Activated T-helper 17 cell treated with anti-CD3 and anti-CD28 coated beads, Interleukin-2, amount 50 U/mL, for 72 hours (primary cell): ENCODE data around the gene INPP4B. TPM values are rescaled to one million over a fixed set of nuclear protein-coding genes. Genes with fewer than 3 reads are reported as not detected.

ENCODE experiments used
- ATAC-seq: fragments of 150-1000 bp; cut with Tn5 transposase; replicated peaks from 2 replicates; pipeline ENCODE4 v1.10.0; 2021; ENCODE audit warnings: mild to moderate bottlenecking, moderate library complexity
- H3K27ac Mint-ChIP-seq: one replicate; pipeline ENCODE4 v1.8.0; 2022; ENCODE audit warnings: mixed read lengths
- H3K27me3 Mint-ChIP-seq: one replicate; pipeline ENCODE4 v1.8.0; 2022; ENCODE audit warnings: mixed read lengths
- H3K36me3 Mint-ChIP-seq: one replicate; pipeline ENCODE4 v1.8.0; 2022; ENCODE audit warnings: low read depth, mild to moderate bottlenecking, mixed read lengths
- H3K4me1 Mint-ChIP-seq: one replicate; pipeline ENCODE4 v1.8.0; 2022; ENCODE audit warnings: mixed read lengths
- H3K4me3 Mint-ChIP-seq: one replicate; pipeline ENCODE4 v1.8.0; 2022; ENCODE audit warnings: mild to moderate bottlenecking, mixed read lengths
- H3K9me3 Mint-ChIP-seq: one replicate; pipeline ENCODE4 v1.8.0; 2022; ENCODE audit warnings: mixed read lengths
- total RNA-seq, 2 donors: library from RNA; stranded (reverse); gene quantifications; one replicate each; pipeline ENCODE4 v1.2.3, GENCODE V29; 2022

The INPP4B gene
- total RNA-seq, 2 donors from 2014 or later, result 53.9 to 65.0 TPM

DNA sequence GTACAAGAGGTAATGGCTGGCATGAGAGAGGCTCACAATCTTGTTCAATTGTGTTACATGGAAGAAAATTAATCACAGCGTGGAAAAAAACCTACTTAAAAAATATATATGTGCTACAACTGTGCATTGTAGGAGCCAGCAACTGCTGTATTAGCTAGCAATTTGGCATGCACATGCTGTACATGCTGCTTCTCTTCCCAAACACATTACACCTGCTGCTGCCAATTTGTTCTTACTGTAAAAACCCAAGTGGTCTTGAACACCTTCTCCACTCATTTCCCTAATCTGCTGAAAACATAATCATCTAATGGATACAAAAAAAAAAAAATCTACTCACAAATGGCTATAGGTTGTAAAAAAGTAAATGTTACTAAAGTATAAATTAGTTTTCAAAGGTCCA, 264.2 kb downstream of the INPP4B start:
- H3K27ac Mint-ChIP-seq, result peak overlapping the region; percentile 44
- H3K4me1 Mint-ChIP-seq, result peaks cover 28% of the 10 kb centered on the region
- H3K27me3 Mint-ChIP-seq, result no peaks in the 10 kb centered on the region

DNA sequence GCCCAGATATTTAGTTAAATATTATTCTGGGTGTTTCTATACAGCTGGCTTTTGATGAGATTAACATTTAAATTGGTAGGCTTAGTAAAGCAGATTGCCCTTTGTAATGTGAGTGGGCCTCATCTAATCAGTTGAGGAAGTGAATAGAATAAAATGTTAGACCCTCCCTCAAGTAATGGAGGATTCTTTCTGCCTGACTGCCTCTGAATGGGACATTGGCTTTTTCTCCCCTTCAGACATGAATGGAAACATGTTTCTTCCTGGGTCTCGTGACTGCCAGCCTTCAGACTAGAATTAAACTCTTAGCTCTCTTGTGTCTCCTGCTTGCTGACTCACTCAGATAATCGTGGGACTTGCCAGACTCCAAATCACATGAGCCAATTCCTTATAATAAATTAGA, 266.7 kb downstream of the INPP4B start:
- peaks cover 31% of the 10 kb centered on the region for H3K4me1 Mint-ChIP-seq
- peaks cover 79% of the 10 kb centered on the region for H3K36me3 Mint-ChIP-seq
- ATAC-seq, result no peak
- H3K27me3 Mint-ChIP-seq, result no peaks in the 10 kb centered on the region
- no peaks in the 10 kb centered on the region for H3K9me3 Mint-ChIP-seq
- H3K27ac Mint-ChIP-seq, result peak overlapping the region; percentile 26
- no peak overlapping the region for H3K4me3 Mint-ChIP-seq

More for the DNA sequence above, 264.2 kb downstream of the INPP4B start:
- H3K36me3 Mint-ChIP-seq, result peaks cover 82% of the 10 kb centered on the region
- H3K4me3 Mint-ChIP-seq, result peak overlapping the region; percentile 49
- H3K9me3 Mint-ChIP-seq, result peaks cover 3% of the 10 kb centered on the region
- no peak for ATAC-seq

DNA sequence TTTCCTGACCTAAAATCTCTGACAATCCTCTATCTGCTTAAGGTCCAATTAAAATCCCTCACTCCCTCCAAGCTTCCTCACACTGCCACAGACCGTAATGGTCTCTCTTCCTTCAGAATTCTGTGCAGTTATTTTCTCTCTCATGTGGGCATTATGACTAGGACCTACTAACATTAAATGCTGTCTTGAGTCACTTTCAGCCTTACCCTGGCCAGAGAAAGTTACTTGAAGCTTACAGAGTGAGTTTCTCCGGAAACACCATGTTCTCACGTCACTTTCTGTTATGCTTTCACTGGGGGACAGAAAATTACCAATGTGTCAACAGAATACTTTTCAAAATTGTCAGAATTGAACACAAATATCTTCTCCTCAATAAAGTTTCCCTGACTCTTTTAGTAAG, 271.8 kb downstream of the INPP4B start:
- ATAC-seq, result peak; percentile 88
- Mint-ChIP-seq H3K36me3 (peaks cover 89% of the 10 kb centered on the region), H3K9me3 (peaks cover 4% of the 10 kb centered on the region), H3K27ac (peak overlapping the region; percentile 69), H3K4me1 (peaks cover 44% of the 10 kb centered on the region), H3K4me3 (peak overlapping the region; percentile 64), H3K27me3 (no peaks in the 10 kb centered on the region)

DNA sequence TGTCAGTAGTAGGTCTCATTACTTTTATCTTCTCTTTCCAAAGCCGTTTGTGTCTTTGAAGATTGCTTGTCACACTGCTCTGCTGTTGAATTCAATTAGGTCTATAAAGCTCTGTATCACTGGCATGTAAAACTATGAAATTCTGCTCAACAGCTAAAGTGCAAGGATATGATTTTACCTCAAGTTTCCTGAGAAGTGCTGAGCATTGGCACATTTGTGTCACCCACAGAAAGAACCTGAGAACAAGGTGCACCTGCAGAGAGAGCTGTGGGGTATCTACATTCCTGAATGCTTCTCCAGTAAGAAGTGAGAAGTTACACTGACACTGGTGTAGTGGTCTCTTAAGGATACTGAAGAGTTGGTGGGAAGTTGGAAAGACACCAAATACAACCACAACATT, 274.0 kb downstream of the INPP4B start:
- H3K27ac Mint-ChIP-seq, result no peak overlapping the region
- peaks cover 87% of the 10 kb centered on the region for H3K36me3 Mint-ChIP-seq
- peaks cover 35% of the 10 kb centered on the region for H3K4me1 Mint-ChIP-seq
- ATAC-seq, result no peak
- no peaks in the 10 kb centered on the region for H3K27me3 Mint-ChIP-seq
- H3K9me3 Mint-ChIP-seq, result peaks cover 4% of the 10 kb centered on the region
- peak overlapping the region; percentile 65 for H3K4me3 Mint-ChIP-seq

DNA sequence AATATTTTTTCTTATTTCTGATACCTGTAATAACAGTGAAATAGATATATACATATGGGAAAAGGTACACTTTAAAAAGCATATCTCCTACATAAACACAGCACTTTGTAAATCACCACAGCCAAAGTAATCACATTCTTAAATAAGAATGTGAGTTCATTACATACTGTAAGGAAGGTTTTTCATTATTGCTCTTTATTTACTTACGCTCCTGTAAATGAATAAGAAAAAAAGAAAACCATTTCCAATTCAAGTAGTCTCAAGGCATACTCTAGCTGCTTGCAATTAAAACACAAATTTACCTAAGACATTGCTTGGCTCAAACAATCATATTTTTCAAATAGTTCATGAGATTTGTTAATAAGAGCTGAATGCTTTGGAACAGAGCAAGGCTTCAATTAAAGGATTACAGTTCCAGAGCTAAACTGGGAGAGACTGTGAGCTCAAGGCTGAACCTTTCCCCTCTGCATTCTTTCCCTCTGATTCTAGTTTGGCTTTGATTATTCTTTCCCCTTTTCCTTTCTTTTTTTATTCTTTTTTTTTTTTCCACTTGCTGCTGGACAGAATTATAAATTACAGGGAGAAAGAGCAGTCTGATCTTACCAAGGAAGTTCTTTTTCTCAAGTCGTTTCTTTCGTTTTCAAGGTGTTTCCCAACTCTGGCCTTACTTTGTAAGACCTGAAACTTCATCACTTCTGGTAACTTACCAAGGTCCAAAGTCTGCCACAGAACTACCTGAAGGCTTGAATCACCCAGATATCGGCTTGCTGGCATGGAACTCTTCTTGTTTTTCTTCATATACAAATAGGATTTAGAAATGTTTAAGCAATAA, 278.3 kb downstream of the INPP4B start:
- Mint-ChIP-seq H3K27me3 (no peaks in the 10 kb centered on the region), H3K36me3 (peaks cover 60% of the 10 kb centered on the region), H3K4me1 (peaks cover 35% of the 10 kb centered on the region), H3K4me3 (peak overlapping the region; percentile 95), H3K9me3 (peaks cover 2% of the 10 kb centered on the region), H3K27ac (peak overlapping the region; percentile 97)
- peak; percentile 30 for ATAC-seq

DNA sequence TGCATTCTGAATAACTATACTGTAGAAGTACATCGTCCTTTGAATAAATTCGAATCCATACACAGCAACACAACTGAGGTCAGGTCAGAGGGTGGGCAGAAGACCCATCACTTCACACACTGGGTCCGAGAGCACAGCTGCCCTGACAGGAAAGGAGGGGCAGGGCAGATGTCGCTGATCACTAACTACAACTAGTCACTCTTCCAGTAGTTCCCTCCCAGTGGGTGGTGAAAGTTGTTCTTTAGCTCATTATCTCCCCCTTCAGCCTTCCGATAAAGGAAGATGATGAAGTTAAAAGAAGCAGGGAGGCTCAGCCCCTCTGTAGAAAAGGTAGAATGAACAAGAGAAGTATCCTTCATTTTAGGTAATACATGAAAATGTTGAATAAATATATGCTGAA, 278.9 kb downstream of the INPP4B start:
- H3K36me3 Mint-ChIP-seq, result peaks cover 54% of the 10 kb centered on the region
- ATAC-seq, result peak; percentile 80
- no peaks in the 10 kb centered on the region for H3K9me3 Mint-ChIP-seq
- H3K4me3 Mint-ChIP-seq, result peak overlapping the region; percentile 95
- no peaks in the 10 kb centered on the region for H3K27me3 Mint-ChIP-seq
- peaks cover 36% of the 10 kb centered on the region for H3K4me1 Mint-ChIP-seq
- H3K27ac Mint-ChIP-seq, result peak overlapping the region; percentile 97

DNA sequence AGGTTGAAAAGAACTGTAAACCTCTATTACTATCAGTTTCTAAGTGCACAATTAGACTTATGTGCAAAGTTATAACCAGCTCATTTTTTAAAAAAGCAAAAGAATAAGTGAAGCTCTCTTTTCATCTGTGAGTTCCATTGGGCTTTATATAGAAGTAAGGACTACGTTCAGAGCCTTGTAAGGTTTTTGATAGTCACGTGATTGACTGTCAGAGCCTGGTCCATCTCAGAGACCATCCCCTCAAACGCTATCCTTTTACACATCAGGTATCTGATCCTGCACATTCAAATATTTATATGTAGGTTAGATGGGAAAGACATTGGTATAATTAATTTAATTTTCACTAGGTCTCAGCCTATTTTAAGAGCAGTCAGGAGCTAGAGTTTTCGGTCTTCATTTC, 279.3 kb downstream of the INPP4B start:
- Mint-ChIP-seq H3K36me3 (peaks cover 50% of the 10 kb centered on the region), H3K4me1 (peaks cover 34% of the 10 kb centered on the region), H3K4me3 (peak overlapping the region; percentile 95), H3K9me3 (no peaks in the 10 kb centered on the region), H3K27me3 (no peaks in the 10 kb centered on the region), H3K27ac (peak overlapping the region; percentile 97)
- peak; percentile 60 for ATAC-seq

DNA sequence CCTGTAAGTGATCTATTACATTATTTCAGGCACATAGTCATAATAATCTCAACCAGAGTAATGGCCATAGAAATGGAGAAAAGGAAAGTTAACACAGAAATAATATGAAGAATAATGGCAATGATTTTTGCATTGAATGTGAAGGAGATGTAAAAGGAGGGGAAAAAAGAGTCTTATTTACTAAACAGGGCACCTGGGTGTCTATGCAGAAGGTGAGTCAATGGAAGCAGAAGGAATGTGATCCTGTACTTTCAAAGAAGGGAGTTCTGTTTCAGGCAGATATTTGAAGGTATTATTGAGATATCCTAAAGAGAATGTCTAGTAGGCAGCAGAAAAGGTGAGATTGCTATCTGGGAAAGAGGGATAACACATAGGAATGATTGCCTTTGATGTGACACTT, 279.9 kb downstream of the INPP4B start:
- H3K27me3 Mint-ChIP-seq, result no peaks in the 10 kb centered on the region
- ATAC-seq, result no peak
- H3K4me1 Mint-ChIP-seq, result peaks cover 34% of the 10 kb centered on the region
- H3K9me3 Mint-ChIP-seq, result no peaks in the 10 kb centered on the region
- H3K27ac Mint-ChIP-seq, result peak overlapping the region; percentile 97
- peaks cover 48% of the 10 kb centered on the region for H3K36me3 Mint-ChIP-seq
- peak overlapping the region; percentile 95 for H3K4me3 Mint-ChIP-seq

DNA sequence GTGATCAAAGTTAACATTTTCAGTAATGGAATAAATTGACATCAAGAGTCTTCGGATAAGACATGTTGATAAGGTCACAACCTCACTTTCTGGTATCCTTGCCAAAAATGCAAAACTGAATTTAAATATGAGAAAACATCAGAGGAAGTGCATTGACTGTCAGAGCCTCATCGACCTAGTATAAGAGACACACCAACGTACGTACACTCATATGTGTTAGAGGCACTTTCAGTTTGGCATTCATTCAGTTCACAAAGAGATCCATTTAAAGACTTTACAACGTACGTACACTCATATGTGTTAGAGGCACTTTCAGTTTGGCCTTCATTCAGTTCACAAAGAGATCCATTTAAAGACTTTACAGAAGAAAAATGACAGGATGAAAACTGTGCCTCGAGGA, 280.3 kb downstream of the INPP4B start:
- Mint-ChIP-seq H3K36me3 (peaks cover 44% of the 10 kb centered on the region), H3K27me3 (no peaks in the 10 kb centered on the region)
- ATAC-seq, result peak; percentile 81

DNA sequence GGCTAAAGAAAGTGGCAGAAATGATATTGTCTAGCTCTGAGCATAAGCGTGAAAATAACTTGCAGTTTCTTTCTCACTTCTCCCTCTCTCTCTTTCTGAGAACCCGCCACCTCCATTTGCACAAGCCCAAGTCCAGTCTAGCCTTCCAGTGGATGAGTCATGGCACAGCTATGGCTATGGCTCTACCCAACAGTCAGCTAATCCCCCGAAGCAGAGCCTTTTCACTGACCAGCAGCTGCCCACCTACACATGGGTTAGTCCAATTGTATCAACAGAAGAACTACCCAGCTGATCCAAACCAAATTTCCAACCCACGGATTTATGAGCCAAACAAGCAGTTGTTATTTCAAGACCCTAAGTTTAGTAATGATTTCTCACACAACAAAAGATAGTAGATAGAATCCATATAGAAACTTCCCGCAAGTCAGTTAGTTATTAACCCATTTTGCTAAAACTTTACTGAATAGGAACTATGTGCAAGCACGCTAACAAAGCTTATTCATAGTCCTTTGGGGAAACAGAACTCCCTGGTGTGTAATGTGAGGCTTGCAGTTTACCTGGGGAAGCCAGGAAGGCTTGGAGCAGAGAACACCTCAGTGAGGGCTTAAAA, 282.3 kb downstream of the INPP4B start:
- peak overlapping the region; percentile 95 for H3K4me3 Mint-ChIP-seq

More for the DNA sequence above, 280.3 kb downstream of the INPP4B start:
- Mint-ChIP-seq H3K27ac (peak overlapping the region; percentile 97), H3K4me3 (peak overlapping the region; percentile 95), H3K9me3 (no peaks in the 10 kb centered on the region), H3K4me1 (peaks cover 31% of the 10 kb centered on the region)

DNA sequence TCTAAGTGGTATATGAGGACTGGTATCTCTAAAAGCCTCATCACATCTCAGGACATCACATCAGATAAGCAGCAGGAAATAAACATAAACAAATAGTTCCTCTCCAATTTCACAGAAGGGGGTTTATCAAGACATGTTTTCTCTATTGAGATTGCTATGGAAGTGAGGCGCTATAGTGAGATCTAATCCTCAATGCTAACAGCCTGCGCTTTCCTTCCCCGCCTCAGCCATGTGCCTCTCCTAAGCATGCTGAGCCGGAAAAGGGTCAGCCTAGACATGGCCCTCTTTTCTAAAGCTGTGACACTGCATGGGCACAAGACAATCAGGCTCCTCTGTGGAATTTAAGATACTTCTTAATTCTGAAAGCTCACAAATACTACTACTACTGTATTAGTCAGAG, 286.1 kb downstream of the INPP4B start:
- H3K4me3 Mint-ChIP-seq, result peak overlapping the region; percentile 69
- no peaks in the 10 kb centered on the region for H3K27me3 Mint-ChIP-seq
- H3K36me3 Mint-ChIP-seq, result no peaks in the 10 kb centered on the region
- H3K4me1 Mint-ChIP-seq, result peaks cover 47% of the 10 kb centered on the region
- H3K9me3 Mint-ChIP-seq, result no peaks in the 10 kb centered on the region
- peak; percentile 8 for ATAC-seq
- H3K27ac Mint-ChIP-seq, result peak overlapping the region; percentile 47

More for the DNA sequence above, 282.3 kb downstream of the INPP4B start:
- Mint-ChIP-seq H3K27me3 (no peaks in the 10 kb centered on the region), H3K36me3 (peaks cover 26% of the 10 kb centered on the region), H3K9me3 (no peaks in the 10 kb centered on the region), H3K27ac (peak overlapping the region; percentile 69), H3K4me1 (peaks cover 27% of the 10 kb centered on the region)
- ATAC-seq, result no peak

DNA sequence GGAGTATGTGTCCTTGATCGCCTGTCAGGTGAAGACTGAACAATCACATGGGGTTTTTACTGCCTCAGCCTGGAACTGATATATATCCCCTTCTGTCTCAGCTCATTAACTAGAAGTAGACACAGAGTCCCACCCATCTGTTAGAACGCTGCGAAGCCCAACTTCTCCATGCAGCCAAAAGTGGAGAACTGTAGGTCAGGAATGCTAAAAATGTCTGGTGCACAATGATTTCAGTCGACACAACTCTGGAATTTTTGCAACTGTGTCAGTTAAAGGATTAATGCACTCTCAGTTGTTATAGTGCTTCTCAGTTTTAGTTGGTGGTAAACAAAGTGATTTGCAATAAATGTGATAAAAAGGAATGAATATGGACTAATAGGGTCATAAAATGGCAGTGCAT, 287.2 kb downstream of the INPP4B start:
- Mint-ChIP-seq H3K27ac (no peak overlapping the region), H3K4me1 (peaks cover 41% of the 10 kb centered on the region), H3K9me3 (no peaks in the 10 kb centered on the region), H3K27me3 (no peaks in the 10 kb centered on the region), H3K36me3 (no peaks in the 10 kb centered on the region), H3K4me3 (peak overlapping the region; percentile 83)
- ATAC-seq, result no peak

DNA sequence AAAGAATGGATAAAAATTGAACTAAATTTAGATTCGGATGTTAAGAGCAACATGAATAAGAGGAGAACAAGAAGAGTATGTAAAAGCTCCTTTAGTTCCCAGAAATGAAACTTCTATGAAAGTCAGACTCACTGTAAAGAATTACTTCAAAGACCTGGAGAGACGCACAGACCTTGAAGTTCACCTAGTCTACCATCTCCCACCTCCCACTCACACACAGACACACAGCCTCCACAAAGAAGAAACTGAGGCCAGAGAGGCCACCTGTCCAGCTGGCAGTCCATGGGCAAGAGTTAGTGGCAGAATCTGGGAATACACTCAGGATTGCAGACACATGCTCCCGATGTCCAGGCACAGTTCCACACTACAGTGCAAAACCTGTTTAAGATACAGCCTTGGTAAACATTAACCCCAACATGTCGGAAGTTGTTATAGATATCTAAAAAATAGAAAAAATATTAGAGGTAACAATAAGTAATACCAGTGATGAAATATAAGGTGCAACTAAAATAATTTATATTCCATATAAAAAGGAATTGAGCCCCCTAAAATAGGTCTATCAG, 288.8 kb downstream of the INPP4B start:
- Mint-ChIP-seq H3K27me3 (no peaks in the 10 kb centered on the region), H3K36me3 (no peaks in the 10 kb centered on the region), H3K4me3 (peak overlapping the region; percentile 83), H3K9me3 (no peaks in the 10 kb centered on the region), H3K27ac (peak overlapping the region; percentile 88), H3K4me1 (peaks cover 39% of the 10 kb centered on the region)
- peak; percentile 41 for ATAC-seq

DNA sequence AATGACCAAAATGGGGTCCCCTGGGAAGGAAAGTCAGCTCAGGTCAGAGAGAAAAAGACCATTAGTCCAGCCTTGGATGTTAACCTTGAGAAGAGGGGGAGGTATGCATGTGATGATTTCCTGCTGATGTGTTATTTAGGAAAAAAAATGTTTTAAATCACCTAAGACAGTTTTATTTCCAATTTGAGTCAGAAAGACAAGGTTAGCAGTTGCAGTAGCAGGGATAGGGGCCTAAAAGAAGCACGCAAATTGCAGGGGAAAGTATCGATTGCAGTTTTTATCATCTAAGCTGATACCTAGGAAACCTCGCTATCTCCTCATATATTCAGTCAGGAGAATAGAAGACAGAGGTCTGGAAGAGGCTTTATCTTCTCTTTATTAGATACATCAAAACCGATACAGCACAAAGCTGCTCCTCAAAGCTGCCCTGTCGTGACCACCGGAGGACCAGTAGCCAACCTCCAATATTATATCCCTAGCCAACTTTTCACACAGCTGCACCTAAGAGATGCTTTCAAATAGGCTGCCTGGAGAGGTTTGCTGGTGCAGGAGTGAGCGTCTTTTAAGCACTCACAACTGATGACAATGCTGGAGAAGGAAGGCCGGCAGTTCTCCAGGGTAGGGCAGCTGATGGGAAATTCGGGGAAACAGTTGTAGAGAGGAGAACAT, 289.4 kb downstream of the INPP4B start:
- H3K4me3 Mint-ChIP-seq, result peak overlapping the region; percentile 83
- no peaks in the 10 kb centered on the region for H3K27me3 Mint-ChIP-seq
- H3K27ac Mint-ChIP-seq, result peak overlapping the region; percentile 88
- H3K9me3 Mint-ChIP-seq, result no peaks in the 10 kb centered on the region
- H3K36me3 Mint-ChIP-seq, result no peaks in the 10 kb centered on the region
- H3K4me1 Mint-ChIP-seq, result peaks cover 35% of the 10 kb centered on the region
- peak; percentile 62 for ATAC-seq
